ENCODE measurements around the gene PIF1.
"Not testable (repeated sequence)": the region's sequence is repeated elsewhere in the genome, so short reads cannot be mapped to it uniquely, and the experiment has no call there.

The PIF1 gene

DNA sequence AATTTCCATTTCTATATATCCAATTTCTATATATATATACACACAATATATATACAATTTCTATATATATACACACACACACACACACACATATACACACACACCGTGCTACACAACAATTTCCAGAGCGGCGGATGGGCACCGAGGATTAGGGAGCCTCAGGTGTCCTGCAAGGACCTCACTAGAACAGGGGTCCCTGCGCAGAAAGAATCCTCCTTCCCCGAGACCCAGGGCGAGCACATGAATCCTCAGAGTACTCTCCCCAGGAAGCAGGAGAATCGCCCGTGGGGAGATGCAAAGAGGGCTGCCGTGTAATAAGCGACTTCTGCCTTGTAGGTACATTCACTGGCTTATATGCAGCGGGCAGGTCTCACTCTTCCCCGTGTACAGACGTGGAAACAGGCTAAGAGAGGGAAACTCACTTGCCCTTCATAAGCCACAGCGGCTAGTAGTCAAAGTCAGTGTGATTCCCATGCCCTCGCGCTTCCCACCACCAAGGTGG is 467 bp downstream of the PIF1 start:
- Histone ChIP-seq H3K9me3 (ENCODE audit: insufficient read depth, low read length) (no peaks in the 10 kb centered on the region), H3K36me3 (ENCODE audit: insufficient read depth, insufficient read length, low read length) (peaks cover 44% of the 10 kb centered on the region), H3K9ac (ENCODE audit: insufficient read length, low read depth) (peak overlapping the region; percentile 94), H3K4me3 (ENCODE audit: insufficient read length, low read depth) (peak overlapping the region; percentile 86), H3K4me1 (ENCODE audit: insufficient read depth, insufficient read length) (peaks cover 15% of the 10 kb centered on the region), H3K27me3 (ENCODE audit: insufficient read depth, insufficient read length) (no peaks in the 10 kb centered on the region)
- TF ChIP-seq YY1 (IDR thresholded peaks at IDR 0.05; ENCODE audit: insufficient read depth, insufficient read length), result no peak
- no peak for TF ChIP-seq SUZ12 (IDR thresholded peaks at IDR 0.05; ENCODE audit: extremely low read depth, insufficient read depth, insufficient read length)
- TF ChIP-seq ZNF274 (IDR thresholded peaks at IDR 0.05; ENCODE audit: low read depth, low read length), result no peak
- DNase-seq (ENCODE audit: low read depth, low spot score), result no peak

DNA sequence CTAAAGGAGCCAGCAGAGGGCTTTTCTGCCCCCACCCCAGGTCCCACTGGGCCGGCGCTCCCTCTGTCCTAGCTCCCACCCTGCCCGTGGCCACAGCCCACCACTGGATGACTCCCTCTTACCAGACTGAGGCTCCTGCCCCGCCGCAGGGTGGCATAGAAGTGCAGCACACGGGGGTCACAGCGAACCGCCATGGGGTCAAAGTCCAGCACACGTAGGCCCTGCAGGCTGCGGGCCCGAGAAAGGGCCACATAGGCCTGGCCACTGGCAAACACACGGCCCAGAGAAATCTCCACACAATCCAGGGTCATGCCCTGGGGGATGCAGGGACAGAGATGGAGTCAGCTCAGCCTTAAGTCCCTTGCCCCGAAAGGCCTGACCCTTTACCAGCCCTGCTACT is 9.0 kb downstream of the PIF1 start:
- DNase-seq (ENCODE audit: low read depth, low spot score), result no peak
- no peaks in the 10 kb centered on the region for H3K27me3 ChIP-seq (ENCODE audit: insufficient read depth, insufficient read length)
- peaks cover 23% of the 10 kb centered on the region for H3K4me1 ChIP-seq (ENCODE audit: insufficient read depth, insufficient read length)
- H3K9ac ChIP-seq (ENCODE audit: insufficient read length, low read depth), result no peak overlapping the region
- TF ChIP-seq SUZ12 (IDR thresholded peaks at IDR 0.05; ENCODE audit: extremely low read depth, insufficient read depth, insufficient read length) (no peak), ZNF274 (IDR thresholded peaks at IDR 0.05; ENCODE audit: low read depth, low read length) (no peak), YY1 (IDR thresholded peaks at IDR 0.05; ENCODE audit: insufficient read depth, insufficient read length) (no peak)
- H3K4me3 ChIP-seq (ENCODE audit: insufficient read length, low read depth), result no peak overlapping the region
- peaks cover 56% of the 10 kb centered on the region for H3K36me3 ChIP-seq (ENCODE audit: insufficient read depth, insufficient read length, low read length)
- no peaks in the 10 kb centered on the region for H3K9me3 ChIP-seq (ENCODE audit: insufficient read depth, low read length)

DNA sequence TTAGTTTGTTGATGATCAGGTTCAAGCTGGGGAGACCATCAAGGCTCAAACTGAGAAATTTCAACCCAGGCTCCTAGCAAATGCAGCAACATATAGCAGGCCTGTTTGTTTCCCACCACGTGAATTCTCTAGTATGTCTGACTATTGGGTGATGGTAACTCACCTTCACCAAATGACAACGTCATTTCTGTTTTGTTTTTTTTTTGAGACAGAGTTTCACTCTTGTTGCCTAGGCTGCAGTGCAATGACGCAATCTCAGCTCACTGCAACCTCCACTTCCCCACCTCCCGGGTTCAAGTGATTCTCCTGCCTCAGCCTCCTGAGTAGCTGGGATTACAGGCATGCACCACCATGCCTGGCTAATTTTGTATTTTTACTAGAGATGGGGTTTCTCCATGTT is 10.5 kb downstream of the PIF1 start:
- DNase-seq (ENCODE audit: low read depth, low spot score); H3K9ac ChIP-seq (ENCODE audit: insufficient read length, low read depth); H3K9me3 ChIP-seq (ENCODE audit: insufficient read depth, low read length); H3K27me3 ChIP-seq (ENCODE audit: insufficient read depth, insufficient read length); H3K4me3 ChIP-seq (ENCODE audit: insufficient read length, low read depth): not testable (repeated sequence)
- Histone ChIP-seq H3K36me3 (ENCODE audit: insufficient read depth, insufficient read length, low read length) (peaks cover 43% of the 10 kb centered on the region), H3K4me1 (ENCODE audit: insufficient read depth, insufficient read length) (peaks cover 18% of the 10 kb centered on the region)

DNA sequence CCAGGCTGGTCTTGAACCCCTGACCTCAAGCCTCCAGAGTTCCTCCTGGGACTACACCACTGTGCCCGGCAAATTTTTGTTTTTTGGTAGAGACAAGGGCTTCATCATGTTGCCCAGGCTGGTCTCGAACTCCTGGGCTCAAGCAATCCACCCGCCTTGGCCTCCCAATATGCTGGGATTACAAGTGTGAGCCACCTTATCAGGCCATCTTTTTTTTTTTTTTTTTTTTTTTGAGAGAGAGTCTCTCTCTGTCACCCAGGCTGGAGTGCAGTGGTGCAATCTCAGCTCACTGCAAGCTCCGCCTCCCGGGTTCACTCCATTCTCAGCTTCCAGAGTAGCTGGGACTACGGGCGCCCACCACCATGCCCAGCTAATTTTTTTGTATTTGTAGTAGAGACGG is 11.2 kb downstream of the PIF1 start:
- not testable (repeated sequence) for H3K9ac ChIP-seq (ENCODE audit: insufficient read length, low read depth); H3K9me3 ChIP-seq (ENCODE audit: insufficient read depth, low read length); DNase-seq (ENCODE audit: low read depth, low spot score); H3K4me3 ChIP-seq (ENCODE audit: insufficient read length, low read depth); H3K27me3 ChIP-seq (ENCODE audit: insufficient read depth, insufficient read length)
- Histone ChIP-seq H3K36me3 (ENCODE audit: insufficient read depth, insufficient read length, low read length) (peaks cover 37% of the 10 kb centered on the region), H3K4me1 (ENCODE audit: insufficient read depth, insufficient read length) (peaks cover 20% of the 10 kb centered on the region)

DNA sequence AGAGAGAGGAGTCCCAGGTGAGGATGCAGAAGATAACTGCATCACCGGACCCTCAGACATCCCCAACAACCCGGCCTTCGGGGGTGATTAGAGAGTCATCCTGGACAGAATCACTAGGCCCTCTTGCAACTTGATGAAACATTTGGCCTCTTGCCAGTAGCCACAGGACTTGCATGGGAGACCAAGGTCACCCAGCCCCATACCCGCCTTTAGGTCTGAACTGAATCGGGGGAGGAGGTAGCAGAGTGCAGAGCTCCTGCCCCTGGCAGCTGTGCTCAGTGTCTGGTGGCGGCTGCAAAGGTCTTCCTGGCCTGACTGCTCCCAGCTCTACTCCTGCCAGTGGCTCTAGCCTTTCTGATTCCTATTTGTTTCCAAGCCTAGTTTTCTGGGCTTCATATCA is 12.4 kb downstream of the PIF1 start:
- Histone ChIP-seq H3K4me1 (ENCODE audit: insufficient read depth, insufficient read length) (peaks cover 20% of the 10 kb centered on the region), H3K9me3 (ENCODE audit: insufficient read depth, low read length) (no peaks in the 10 kb centered on the region), H3K36me3 (ENCODE audit: insufficient read depth, insufficient read length, low read length) (peaks cover 25% of the 10 kb centered on the region), H3K4me3 (ENCODE audit: insufficient read length, low read depth) (no peak overlapping the region), H3K27me3 (ENCODE audit: insufficient read depth, insufficient read length) (no peaks in the 10 kb centered on the region), H3K9ac (ENCODE audit: insufficient read length, low read depth) (no peak overlapping the region)
- no peak for DNase-seq (ENCODE audit: low read depth, low spot score)
- no peak for TF ChIP-seq ZNF274 (IDR thresholded peaks at IDR 0.05; ENCODE audit: low read depth, low read length)
- TF ChIP-seq SUZ12 (IDR thresholded peaks at IDR 0.05; ENCODE audit: extremely low read depth, insufficient read depth, insufficient read length), result no peak
- no peak for TF ChIP-seq YY1 (IDR thresholded peaks at IDR 0.05; ENCODE audit: insufficient read depth, insufficient read length)

GRCh38 chr15:64810497-64811326 is 14.7 kb downstream of the PIF1 start:
- H3K4me3 ChIP-seq (ENCODE audit: insufficient read length, low read depth), result peak overlapping the region; percentile 13
- peaks cover 5% of the 10 kb centered on the region for H3K36me3 ChIP-seq (ENCODE audit: insufficient read depth, insufficient read length, low read length)
- TF ChIP-seq SUZ12 (IDR thresholded peaks at IDR 0.05; ENCODE audit: extremely low read depth, insufficient read depth, insufficient read length) (no peak), YY1 (IDR thresholded peaks at IDR 0.05; ENCODE audit: insufficient read depth, insufficient read length) (no peak), ZNF274 (IDR thresholded peaks at IDR 0.05; ENCODE audit: low read depth, low read length) (no peak)
- no peaks in the 10 kb centered on the region for H3K9me3 ChIP-seq (ENCODE audit: insufficient read depth, low read length)
- H3K9ac ChIP-seq (ENCODE audit: insufficient read length, low read depth), result peak overlapping the region; percentile 70
- DNase-seq (ENCODE audit: low read depth, low spot score), result peak; percentile 84
- H3K4me1 ChIP-seq (ENCODE audit: insufficient read depth, insufficient read length), result peaks cover 31% of the 10 kb centered on the region
- H3K27me3 ChIP-seq (ENCODE audit: insufficient read depth, insufficient read length), result no peaks in the 10 kb centered on the region

DNA sequence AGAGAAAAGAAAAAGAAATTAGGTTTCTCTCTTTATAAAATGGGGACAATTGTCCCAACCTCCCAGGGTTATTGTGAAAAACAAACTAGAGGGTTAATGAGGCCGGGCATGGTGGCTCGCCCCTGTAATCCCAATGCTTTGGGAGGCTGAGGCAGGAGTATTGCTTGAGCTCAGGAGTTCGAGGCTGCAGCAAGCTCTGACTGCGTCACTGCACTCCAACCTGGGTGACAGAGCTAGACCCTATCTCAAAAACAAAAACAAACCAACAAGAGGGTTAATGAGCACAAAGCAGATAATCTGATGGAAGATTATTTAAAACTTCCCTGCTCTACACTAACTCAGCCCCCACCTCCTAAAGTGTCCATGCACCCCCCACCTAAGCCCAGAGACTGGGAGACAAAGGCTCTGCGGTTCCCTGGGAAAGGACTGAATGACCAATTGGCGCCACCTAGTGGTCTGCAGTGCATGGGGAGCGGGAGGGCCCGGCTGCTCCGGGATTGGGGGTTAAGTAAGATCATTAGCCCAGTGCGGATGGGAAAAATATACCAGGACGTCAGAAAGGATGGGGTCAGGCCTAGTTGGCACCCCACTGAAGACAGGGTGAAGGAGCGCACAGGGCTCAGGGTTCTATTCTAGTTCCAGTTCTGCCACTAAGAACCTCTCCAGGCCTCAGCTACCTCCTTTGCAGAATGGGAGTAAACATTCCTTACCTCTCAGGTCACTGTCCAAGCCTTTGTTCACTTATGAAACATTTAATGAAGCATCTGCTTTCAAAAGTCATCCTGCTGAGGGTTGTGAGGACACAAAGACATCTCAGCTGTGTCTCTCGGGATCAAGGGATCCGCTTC is 15.6 kb downstream of the PIF1 start:
- H3K9ac ChIP-seq (ENCODE audit: insufficient read length, low read depth), result peak overlapping the region; percentile 70
- no peaks in the 10 kb centered on the region for H3K27me3 ChIP-seq (ENCODE audit: insufficient read depth, insufficient read length)
- DNase-seq (ENCODE audit: low read depth, low spot score), result peak; percentile 89
- H3K4me1 ChIP-seq (ENCODE audit: insufficient read depth, insufficient read length), result peaks cover 33% of the 10 kb centered on the region
- TF ChIP-seq YY1 (IDR thresholded peaks at IDR 0.05; ENCODE audit: insufficient read depth, insufficient read length) (no peak), ZNF274 (IDR thresholded peaks at IDR 0.05; ENCODE audit: low read depth, low read length) (no peak), SUZ12 (IDR thresholded peaks at IDR 0.05; ENCODE audit: extremely low read depth, insufficient read depth, insufficient read length) (no peak)
- no peaks in the 10 kb centered on the region for H3K36me3 ChIP-seq (ENCODE audit: insufficient read depth, insufficient read length, low read length)
- no peaks in the 10 kb centered on the region for H3K9me3 ChIP-seq (ENCODE audit: insufficient read depth, low read length)
- H3K4me3 ChIP-seq (ENCODE audit: insufficient read length, low read depth), result peak overlapping the region; percentile 13

Data from NT2/D1 (cell line).